Keratinocyte (primary cell): ENCODE results near the gene URM1. TPM values are rescaled to one million over a fixed set of nuclear protein-coding genes. Genes with fewer than 3 reads are reported as not detected.
A peak's percentile ranks its signal among the peaks of the same experiment; 100 is the strongest.

ENCODE experiments used
- DNase-seq: peaks from one replicate; pipeline ENCODE4 v3.0.0-alpha.2; 2011; ENCODE audit warnings: low read depth, missing footprints, low spot score
- FAIRE-seq: peaks from 2 replicates; lab custom pipeline; 2011; peaks lifted over from hg19 to GRCh38; lab: Jason Lieb, UNC
- H2AFZ ChIP-seq: 2 replicates; pipeline ENCODE4 v1.6.0; 2012; ENCODE audit warnings: low read length, control low read depth, inconsistent platforms; ENCODE audit not compliant: control insufficient read depth
- H3K27ac ChIP-seq: 2 replicates; pipeline ENCODE4 v1.5.1; 2011; ENCODE audit warnings: low read length; ENCODE audit not compliant: control insufficient read depth, insufficient read depth
- H3K27me3 ChIP-seq: 3 replicates; pipeline ENCODE4 v1.6.0; 2011; ENCODE audit warnings: low read length; ENCODE audit not compliant: control insufficient read depth, insufficient read depth; ENCODE audit errors: extremely low read depth
- H3K36me3 ChIP-seq, 2 experiments: 2 replicates in 1 of 2; 3 replicates in 1 of 2; pipeline ENCODE4 v1.5.1; 2011; ENCODE audit warnings: low read length in 2 of 2, mild to moderate bottlenecking in 1 of 2; ENCODE audit not compliant: control insufficient read depth in 2 of 2, insufficient read depth in 2 of 2; ENCODE audit errors: extremely low read depth in 1 of 2
- H3K4me1 ChIP-seq: 3 replicates; pipeline ENCODE4 v1.5.1; 2011; ENCODE audit warnings: low read length; ENCODE audit not compliant: control insufficient read depth, insufficient read depth; ENCODE audit errors: extremely low read depth
- H3K4me2 ChIP-seq: 3 replicates; pipeline ENCODE4 v1.6.0; 2011; ENCODE audit warnings: low read depth, low read length; ENCODE audit not compliant: control insufficient read depth, insufficient read depth; ENCODE audit errors: extremely low read depth
- H3K4me3 ChIP-seq, 3 experiments: fragments of 200-600 bp in 1 of 3; sonication (generic) in 1 of 3; 2 replicates in 2 of 3; 3 replicates in 1 of 3; pipeline ENCODE4 v1.5.1; 2011 to 2016; ENCODE audit warnings: low read length in 3 of 3, mild to moderate bottlenecking in 3 of 3, control low read depth in 2 of 3, inconsistent platforms in 1 of 3, low read depth in 1 of 3, mixed read lengths in 1 of 3, mixed run types in 1 of 3, moderate library complexity in 1 of 3; ENCODE audit not compliant: control insufficient read depth in 2 of 3, insufficient read depth in 2 of 3; ENCODE audit errors: extremely low read depth in 1 of 3
- H3K79me2 ChIP-seq: 2 replicates; pipeline ENCODE4 v1.6.0; 2012; ENCODE audit warnings: low read length; ENCODE audit not compliant: control insufficient read depth, insufficient read depth
- H3K9ac ChIP-seq: 3 replicates; pipeline ENCODE4 v1.6.0; 2011; ENCODE audit warnings: low read length; ENCODE audit not compliant: control insufficient read depth, insufficient read depth; ENCODE audit errors: extremely low read depth
- H3K9me1 ChIP-seq: 3 replicates; pipeline ENCODE4 v1.6.0; 2011; ENCODE audit warnings: low read length; ENCODE audit not compliant: control insufficient read depth, insufficient read depth; ENCODE audit errors: extremely low read depth
- H3K9me3 ChIP-seq: 2 replicates; pipeline ENCODE4 v1.5.1; 2012; ENCODE audit warnings: low read depth, low read length; ENCODE audit not compliant: control insufficient read depth
- H4K20me1 ChIP-seq: 3 replicates; pipeline ENCODE4 v1.6.0; 2011; ENCODE audit warnings: low read length; ENCODE audit not compliant: control insufficient read depth, insufficient read depth; ENCODE audit errors: extremely low read depth
- CTCF ChIP-seq, 3 experiments: IDR thresholded peaks in 1 of 3; conservative IDR thresholded peaks in 1 of 3; optimal IDR thresholded peaks in 1 of 3; 2 replicates in 2 of 3; 3 replicates in 1 of 3; pipeline versions ENCODE3 to v1.5.1; 2011; ENCODE audit warnings: low read length in 3 of 3, mild to moderate bottlenecking in 3 of 3, moderate library complexity in 2 of 3, control low read depth in 1 of 3, inconsistent platforms in 1 of 3; ENCODE audit not compliant: insufficient read depth in 2 of 3; ENCODE audit errors: extremely low read depth in 1 of 3
- EZH2 ChIP-seq: IDR thresholded peaks from one replicate; pipeline ENCODE4 v1.6.1; 2012; ENCODE audit warnings: inconsistent platforms, mild to moderate bottlenecking, low read length, moderate library complexity
- dilution Hi-C: fragments of 300-500 bp; cut with MboI; formaldehyde crosslinking; loops from one replicate; pipeline ENCODE4 v1.7.0; 2020; ENCODE audit warnings: low sequenced_read_pairs; ENCODE audit not compliant: extremely low pct_ligation_motif_present
- polyA plus RNA-seq, 5 experiments: library from polyadenylated mRNA; depleted of rRNA in 3 of 5; stranded (reverse) in 3 of 5; stranded (forward) in 1 of 5; unstranded in 1 of 5; fragments of >200 nt; gene quantifications; 1 replicate in 1 of 5; 2 replicates in 3 of 5; 3 replicates in 1 of 5; pipeline versions ENCODE4 v1.2.1 to v1.2.3, GENCODE V29; 2011 to 2012; ENCODE audit warnings: missing spikeins in 2 of 5, low read depth in 1 of 5, low replicate concordance in 1 of 5

The URM1 gene
- polyA plus RNA-seq, 1 donor (not counting 4 experiments of a cell fraction or from before 2014, with no cell fraction given): 29.1 TPM

- Histone ChIP-seq H3K9me3 (no peaks in the 10 kb centered on the region), H3K4me2 (peak overlapping the region; percentile 72), H3K4me1 (peaks cover 37% of the 10 kb centered on the region), H3K27ac (no peak overlapping the region), H3K79me2 (no peaks in the 10 kb centered on the region), H2AFZ (peak overlapping the region; percentile 75), H3K4me3 (peak overlapping the region in 1 of 3 experiments; percentile 31), H3K9ac (peak overlapping the region; percentile 4), H4K20me1 (no peaks in the 10 kb centered on the region), H3K27me3 (no peaks in the 10 kb centered on the region), H3K36me3 (peaks cover 0 to under 1% of the 10 kb centered on the region in 2 experiments), H3K9me1 (no peaks in the 10 kb centered on the region)
- FAIRE-seq: no peak
- TF ChIP-seq CTCF (optimal IDR thresholded peaks at IDR 0.05 in 1 of 3, IDR thresholded peaks at IDR 0.05 in 1 of 3, conservative IDR thresholded peaks at IDR 0.05 in 1 of 3; ENCODE audit: extremely low read depth in 1 of 3, insufficient read depth in 2 of 3, low read length in 3 of 3) (no peak), EZH2 (no peak)
- no peak for DNase-seq
- dilution Hi-C loops: no loop called here
Measured at GRCh38 chr9:128419061-128419925, 48.1 kb downstream of the URM1 start.

- H3K27me3 ChIP-seq: no peaks in the 10 kb centered on the region
- H3K9me3 ChIP-seq: no peaks in the 10 kb centered on the region
- DNase-seq (no peak), FAIRE-seq (no peak)
- H3K36me3 ChIP-seq: peaks cover 0 to 2% of the 10 kb centered on the region in 2 experiments
- peak overlapping the region; percentile 72 for H3K4me2 ChIP-seq
- peaks cover 37% of the 10 kb centered on the region for H3K4me1 ChIP-seq
- no peak overlapping the region for H3K27ac ChIP-seq
- dilution Hi-C loops: no loop called here
- H3K9me1 ChIP-seq: no peaks in the 10 kb centered on the region
- H2AFZ ChIP-seq: peak overlapping the region; percentile 77
- H3K79me2 ChIP-seq: no peaks in the 10 kb centered on the region
- peak overlapping the region; percentile 63 for H3K9ac ChIP-seq
- H3K4me3 ChIP-seq: peak overlapping the region; percentile 66 to 78 (median 66)
- H4K20me1 ChIP-seq: no peaks in the 10 kb centered on the region
- TF ChIP-seq EZH2 (no peak), CTCF (optimal IDR thresholded peaks at IDR 0.05 in 1 of 3, IDR thresholded peaks at IDR 0.05 in 1 of 3, conservative IDR thresholded peaks at IDR 0.05 in 1 of 3; ENCODE audit: extremely low read depth in 1 of 3, insufficient read depth in 2 of 3, low read length in 3 of 3) (peak; percentile 51 to 75 (median 68))
Measured at GRCh38 chr9:128420060-128420650, 49.0 kb downstream of the URM1 start.
